CD4-positive, alpha-beta T cell (primary cell): ENCODE data around the gene GANC. TPM values are rescaled to one million over a fixed set of nuclear protein-coding genes. Genes with fewer than 3 reads are reported as not detected.
A peak's percentile ranks its signal among the peaks of the same experiment; 100 is the strongest.

Experiments used
- ATAC-seq: fragments of 200-7000 bp; cut with Tn5 transposase; one replicate; pipeline ENCODE4 v1.10.0; 2022; ENCODE audit warnings: mild to moderate bottlenecking; ENCODE audit not compliant: poor library complexity
- CTCF ChIA-PET: fragments of 350-600 bp; sonication (Branson Sonifier 250); formaldehyde crosslinking; loops from one replicate; lab custom pipeline; 2021; ENCODE audit warnings: antibody characterized with exemption, inconsistent platforms; lab: Charles Lee
- POLR2A ChIA-PET: fragments of 350-600 bp; sonication (Branson Sonifier 250); formaldehyde crosslinking; loops from one replicate; lab custom pipeline; 2021; ENCODE audit warnings: antibody characterized with exemption, inconsistent platforms; lab: Charles Lee
- DNase-seq, 14 experiments: peaks; one replicate each; pipeline ENCODE4 v3.0.0-alpha.2; 2013 to 2020; ENCODE audit warnings: mixed read lengths in 2 of 14
- H3K27ac ChIP-seq, 2 donors: one replicate each; pipeline versions ENCODE4 v1.5.1 to v1.7.0; 2013; ENCODE audit warnings: low read length in 2 of 2, low read depth in 1 of 2, mild to moderate bottlenecking in 1 of 2
- H3K27me3 ChIP-seq, 2 experiments: 1 replicate in 1 of 2; 2 replicates in 1 of 2; pipeline versions ENCODE4 v1.6.1 to v1.7.0; 2013; ENCODE audit warnings: low read length in 2 of 2, control low read depth in 1 of 2, mild to moderate bottlenecking in 1 of 2, moderate library complexity in 1 of 2; ENCODE audit not compliant: insufficient read depth in 2 of 2, control insufficient read depth in 1 of 2
- H3K36me3 ChIP-seq: one replicate; pipeline ENCODE4 v1.6.1; 2013; ENCODE audit warnings: low read length, control low read depth; ENCODE audit not compliant: insufficient read depth
- H3K4me1 ChIP-seq: one replicate; pipeline ENCODE4 v1.6.1; 2013; ENCODE audit warnings: low read length, control low read depth; ENCODE audit not compliant: insufficient read depth
- H3K4me3 ChIP-seq: one replicate; pipeline ENCODE4 v1.5.1; 2013; ENCODE audit warnings: mild to moderate bottlenecking, low read length, moderate library complexity
- H3K9me3 ChIP-seq, 2 experiments: 1 replicate in 1 of 2; 2 replicates in 1 of 2; pipeline versions ENCODE4 v1.6.1 to v1.7.0; 2013; ENCODE audit warnings: low read length in 2 of 2, mild to moderate bottlenecking in 2 of 2, control low read depth in 1 of 2, moderate library complexity in 1 of 2; ENCODE audit not compliant: control insufficient read depth in 1 of 2, insufficient read depth in 1 of 2
- H3K27ac Mint-ChIP-seq: one replicate; pipeline ENCODE4 v1.8.0; 2020; ENCODE audit warnings: mixed read lengths
- H3K27me3 Mint-ChIP-seq: one replicate; pipeline ENCODE4 v1.8.0; 2021; ENCODE audit warnings: mixed read lengths
- H3K36me3 Mint-ChIP-seq: one replicate; pipeline ENCODE4 v1.8.0; 2021; ENCODE audit warnings: low read depth, mixed read lengths
- H3K4me1 Mint-ChIP-seq: one replicate; pipeline ENCODE4 v1.8.0; 2021; ENCODE audit warnings: low read depth, mixed read lengths
- H3K4me3 Mint-ChIP-seq: one replicate; pipeline ENCODE4 v1.8.0; 2020; ENCODE audit warnings: mild to moderate bottlenecking, mixed read lengths
- H3K9me3 Mint-ChIP-seq: one replicate; pipeline ENCODE4 v1.8.0; 2020; ENCODE audit warnings: mixed read lengths
- intact Hi-C, 2 experiments: fragments of 100-400 bp; cut with DNase I in 1 of 2; cut with micrococcal nuclease in 1 of 2; formaldehyde crosslinking; loops; one replicate each; pipeline versions ENCODE4 v1.15.1 to v1.9.0; 2023 to 2025; cut with DNase I, micrococcal nuclease
- total RNA-seq, 174 experiments: library from RNA in 2 of 174; stranded (reverse) in 2 of 174; gene quantifications; one replicate each; pipeline ENCODE4 v1.2.3 and lab custom pipeline; 2021 to 2026
- TF ChIP-seq, protein P1 (sequence below): fragments of 200-600 bp; IDR thresholded peaks from one replicate; pipeline ENCODE4 v1.8.0; 2022; ENCODE audit warnings: antibody characterized with exemption, mild to moderate bottlenecking

Gene GANC
- total RNA-seq, 2 experiments from 2014 or later = 22.3 to 23.9 TPM

DNA sequence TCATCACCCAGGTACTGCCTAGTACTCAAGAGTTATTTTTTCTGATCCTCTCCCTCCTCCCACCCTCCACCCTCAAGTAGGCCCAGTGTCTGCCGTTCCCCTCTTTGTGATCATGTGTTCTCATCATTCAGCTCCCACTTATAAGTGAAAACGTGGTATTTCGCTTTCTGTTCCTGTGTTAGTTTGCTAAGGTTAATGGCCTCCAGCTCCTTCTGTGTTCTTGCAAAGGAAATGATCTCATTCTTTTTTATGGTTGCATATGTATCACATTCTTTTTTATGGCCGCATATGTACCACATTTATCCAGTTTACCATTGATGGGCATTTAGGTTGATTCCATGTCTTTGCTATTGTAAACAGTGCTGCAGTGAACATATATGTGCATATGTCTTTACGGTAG is 8.2 kb upstream of the GANC start:
- DNase-seq = no peak
- H3K27ac ChIP-seq = no peak overlapping the region
- Mint-ChIP-seq H3K4me3 (no peak overlapping the region), H3K27me3 (no peaks in the 10 kb centered on the region), H3K36me3 (peaks cover 88% of the 10 kb centered on the region), H3K9me3 (no peaks in the 10 kb centered on the region), H3K27ac (no peak overlapping the region), H3K4me1 (peaks cover 27% of the 10 kb centered on the region)
- H3K27me3 ChIP-seq = no peaks in the 10 kb centered on the region
- POLR2A ChIA-PET = interaction anchor here (0.7 to 1.3 kb wide), 2 partner anchors 8 to 356 kb away, joined by 3 to 5 read pairs; partner anchors contain the start of genes GANC and TMEM87A
- intact Hi-C loops = no loop called here
- no peaks in the 10 kb centered on the region for H3K9me3 ChIP-seq
- TF ChIP-seq, protein P1, sequence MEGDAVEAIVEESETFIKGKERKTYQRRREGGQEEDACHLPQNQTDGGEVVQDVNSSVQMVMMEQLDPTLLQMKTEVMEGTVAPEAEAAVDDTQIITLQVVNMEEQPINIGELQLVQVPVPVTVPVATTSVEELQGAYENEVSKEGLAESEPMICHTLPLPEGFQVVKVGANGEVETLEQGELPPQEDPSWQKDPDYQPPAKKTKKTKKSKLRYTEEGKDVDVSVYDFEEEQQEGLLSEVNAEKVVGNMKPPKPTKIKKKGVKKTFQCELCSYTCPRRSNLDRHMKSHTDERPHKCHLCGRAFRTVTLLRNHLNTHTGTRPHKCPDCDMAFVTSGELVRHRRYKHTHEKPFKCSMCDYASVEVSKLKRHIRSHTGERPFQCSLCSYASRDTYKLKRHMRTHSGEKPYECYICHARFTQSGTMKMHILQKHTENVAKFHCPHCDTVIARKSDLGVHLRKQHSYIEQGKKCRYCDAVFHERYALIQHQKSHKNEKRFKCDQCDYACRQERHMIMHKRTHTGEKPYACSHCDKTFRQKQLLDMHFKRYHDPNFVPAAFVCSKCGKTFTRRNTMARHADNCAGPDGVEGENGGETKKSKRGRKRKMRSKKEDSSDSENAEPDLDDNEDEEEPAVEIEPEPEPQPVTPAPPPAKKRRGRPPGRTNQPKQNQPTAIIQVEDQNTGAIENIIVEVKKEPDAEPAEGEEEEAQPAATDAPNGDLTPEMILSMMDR = no peak
- no peak for ATAC-seq
- H3K36me3 ChIP-seq = peaks cover 74% of the 10 kb centered on the region
- peaks cover 4% of the 10 kb centered on the region for H3K4me1 ChIP-seq
- CTCF ChIA-PET = no interaction called here
- H3K4me3 ChIP-seq = no peak overlapping the region

DNA sequence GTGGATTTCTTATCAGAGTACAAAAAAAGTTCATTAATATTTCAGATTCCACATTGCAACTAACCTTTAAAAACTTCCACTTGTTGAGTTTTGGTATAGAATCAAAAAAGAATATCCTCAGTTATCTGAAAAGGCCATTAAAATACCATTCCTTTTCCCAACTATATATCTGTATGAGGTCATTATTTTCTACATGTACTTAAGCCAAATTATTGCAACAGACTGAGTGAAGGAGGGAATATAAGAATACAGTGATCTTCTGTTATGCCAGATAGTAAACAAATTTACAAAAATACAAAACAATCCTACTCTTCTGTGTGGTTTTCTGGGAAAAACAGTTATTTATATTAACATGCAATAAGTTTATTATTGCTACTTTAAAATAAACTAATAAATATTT is 5.7 kb upstream of the GANC start:
- no peak overlapping the region for H3K27ac ChIP-seq
- Mint-ChIP-seq H3K9me3 (no peaks in the 10 kb centered on the region), H3K27me3 (no peaks in the 10 kb centered on the region), H3K27ac (no peak overlapping the region), H3K36me3 (peaks cover 85% of the 10 kb centered on the region), H3K4me3 (no peak overlapping the region), H3K4me1 (peaks cover 49% of the 10 kb centered on the region)
- no peak for DNase-seq
- TF ChIP-seq, protein P1 = no peak
- ChIA-PET CTCF (no interaction called here), POLR2A (no interaction called here)
- intact Hi-C loops = no loop called here
- no peaks in the 10 kb centered on the region for H3K27me3 ChIP-seq
- ATAC-seq = no peak
- H3K4me3 ChIP-seq = no peak overlapping the region
- peaks cover 60% of the 10 kb centered on the region for H3K36me3 ChIP-seq
- peaks cover 4% of the 10 kb centered on the region for H3K4me1 ChIP-seq
- H3K9me3 ChIP-seq = no peaks in the 10 kb centered on the region

DNA sequence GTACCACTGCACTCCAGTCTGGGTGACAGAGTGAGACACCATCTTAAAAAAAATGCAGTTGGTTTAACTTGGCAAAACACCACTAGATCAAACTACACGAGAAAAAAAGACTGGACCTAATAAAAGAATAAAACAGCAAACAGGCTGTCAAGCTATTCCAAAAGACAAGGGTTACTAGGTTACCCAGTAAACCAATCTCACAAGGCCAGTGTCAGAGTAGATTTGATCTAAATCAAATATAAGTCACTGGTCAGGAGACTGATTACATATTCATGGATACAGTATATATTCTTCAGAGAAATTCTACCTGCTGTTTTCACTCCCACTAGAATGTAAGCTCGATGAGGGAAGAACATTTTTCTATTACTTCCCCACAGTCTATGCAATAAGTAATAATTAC is 2.5 kb upstream of the GANC start:
- intact Hi-C loops = loop anchor here (5.0 to 10.0 kb wide), 6 partner anchors 63 to 1676 kb away; partner anchors contain the start of genes CDAN1 (in 1 of the 2), KNL1 (in 1 of the 2), RPAP1 (in 1 of the 2) and RTF1 (in 1 of the 2)
- ChIA-PET POLR2A (interaction anchor here (0.8 to 1.2 kb wide), 2 partner anchors 9 to 62 kb away, joined by 3 read pairs; partner anchors contain the start of gene VPS39), CTCF (no interaction called here)
- no peaks in the 10 kb centered on the region for H3K27me3 Mint-ChIP-seq
- ATAC-seq = no peak
- peak overlapping the region; percentile 12 for H3K4me3 Mint-ChIP-seq
- Histone ChIP-seq H3K9me3 (no peaks in the 10 kb centered on the region), H3K27me3 (no peaks in the 10 kb centered on the region), H3K36me3 (peaks cover 33% of the 10 kb centered on the region), H3K4me3 (no peak overlapping the region), H3K4me1 (peaks cover 14% of the 10 kb centered on the region), H3K27ac (no peak overlapping the region)
- TF ChIP-seq, protein P1 = no peak
- DNase-seq = no peak
- no peaks in the 10 kb centered on the region for H3K9me3 Mint-ChIP-seq
- peaks cover 68% of the 10 kb centered on the region for H3K4me1 Mint-ChIP-seq
- H3K36me3 Mint-ChIP-seq = peaks cover 74% of the 10 kb centered on the region
- H3K27ac Mint-ChIP-seq = no peak overlapping the region
